ENCODE data around the gene LIG3. TPM values are rescaled to one million over a fixed set of nuclear protein-coding genes. Genes with fewer than 3 reads are reported as not detected.

LIG3 gene
- total and polyA plus RNA-seq, 2 of the 4 experiments (the other 2 are of a cell fraction) = 36.4 to 41.9 TPM

- dilution Hi-C loops (cut with HindIII; ENCODE audit: low sequenced_read_pairs, unreplicated experiment) = no loop called here
- H3K23ac ChIP-seq (ENCODE audit: low read depth, low read length) = no peak overlapping the region
- H2AFZ ChIP-seq (replicated peaks; ENCODE audit: low read length, poor library complexity) = no peak overlapping the region
- no peak overlapping the region for H4K8ac ChIP-seq (ENCODE audit: low read depth in 2 of 2, low read length in 2 of 2)
- H3K4me3 ChIP-seq (ENCODE audit: insufficient read depth, low read depth, low read length) = no peak overlapping the region
- no peaks in the 10 kb centered on the region for H3K36me3 ChIP-seq (ENCODE audit: control insufficient read depth, insufficient read depth, low read length)
- no peak overlapping the region for H3K14ac ChIP-seq (replicated peaks; ENCODE audit: low read depth, low read length)
- no peak overlapping the region for H3K18ac ChIP-seq (ENCODE audit: low read depth, low read length)
- H3K4ac ChIP-seq (ENCODE audit: low read depth, low read length) = no peak overlapping the region
- ATAC-seq (ENCODE audit: low read depth) (no peak), DNase-seq (no peak)
- H3K56ac ChIP-seq (ENCODE audit: extremely low read depth, insufficient read depth, low read length) = no peak overlapping the region
- no peak overlapping the region for H2BK15ac ChIP-seq (ENCODE audit: low read depth, low read length)
- WGBS, 2 experiments (ENCODE audit: extremely low coverage in 2 of 2, insufficient read length in 1 of 2) = no CpG with 5 or more reads among the region's 1 CpG
- ChIA-PET CTCF (interaction anchor here (0.6 kb wide), 1 partner anchor 161 kb away, joined by 3 read pairs; the partner anchor contains the start of gene RAD51D), POLR2A (ENCODE audit: unreplicated experiment) (no interaction called here)
- no peak overlapping the region for H3K9ac ChIP-seq (ENCODE audit: low read depth, low read length)
- no TSS peak for BruUV-seq (replicated peaks)
- peaks cover 2% of the 10 kb centered on the region; the same call in 1 of the 2 replicates for H3K4me1 ChIP-seq (ENCODE audit: control insufficient read depth, insufficient read depth, low read length)
- no peak overlapping the region for H2BK20ac ChIP-seq (ENCODE audit: low read depth, low read length)
- no peak overlapping the region for H2AK9ac ChIP-seq (replicated peaks; ENCODE audit: low read depth, low read length, poor library complexity)
- peaks cover 7 to 19% of the 10 kb centered on the region in 2 experiments for H3K79me1 ChIP-seq (ENCODE audit: low read depth in 1 of 2, low read length in 2 of 2)
- no peaks in the 10 kb centered on the region for H3K9me1 ChIP-seq (ENCODE audit: insufficient read depth, low read length)
- H2BK5ac ChIP-seq (ENCODE audit: low read depth, low read length, poor library complexity, severe bottlenecking) = no peak overlapping the region
- intact Hi-C loops (cut with micrococcal nuclease) = no loop called here
- H3K9me3 ChIP-seq (ENCODE audit: control insufficient read depth, insufficient read depth, low read length) = no peaks in the 10 kb centered on the region
- H4K91ac ChIP-seq (ENCODE audit: insufficient read depth, low read depth, low read length) = no peak overlapping the region
- H4K5ac ChIP-seq (ENCODE audit: low read depth, low read length) = no peak overlapping the region
- in situ Hi-C loops (cut with MboI; ENCODE audit: low sequenced_read_pairs) = no loop called here
- no peak overlapping the region for H3K27ac ChIP-seq (ENCODE audit: insufficient read depth, low read length)
- no peak overlapping the region for H3K4me2 ChIP-seq (ENCODE audit: low read depth, low read length)
- TF ChIP-seq USF2 (IDR thresholded peaks at IDR 0.05; ENCODE audit: low read depth, low read length) = no peak
- no peak for TF ChIP-seq POLR2A (IDR thresholded peaks at IDR 0.05; ENCODE audit: low read depth, low read length)
- no peak for TF ChIP-seq CEBPB (IDR thresholded peaks at IDR 0.05; ENCODE audit: low read depth, low read length)
- no peak for TF ChIP-seq MAZ (IDR thresholded peaks at IDR 0.05; ENCODE audit: borderline replicate concordance, low read depth, low read length)
- TF ChIP-seq ELK1 (IDR thresholded peaks at IDR 0.05; ENCODE audit: borderline replicate concordance, low read depth, low read length) = no peak
- no peak for TF ChIP-seq RFX5 (IDR thresholded peaks at IDR 0.05; ENCODE audit: low read depth, low read length)
- no peak for TF ChIP-seq CHD1 (IDR thresholded peaks at IDR 0.05; ENCODE audit: low read depth, low read length)
- no peak for TF ChIP-seq SMC3 (IDR thresholded peaks at IDR 0.05; ENCODE audit: low read depth, low read length)
- H2BK120ac ChIP-seq (ENCODE audit: low read depth, low read length) = no peak overlapping the region
- no peaks in the 10 kb centered on the region for H3K27me3 ChIP-seq (ENCODE audit: control insufficient read depth, insufficient read depth, low read length)
- no peak overlapping the region for H2AK5ac ChIP-seq (ENCODE audit: low read depth, low read length)
- H4K20me1 ChIP-seq (ENCODE audit: insufficient read depth, low read length) = no peaks in the 10 kb centered on the region
These were observed 21.9 kb upstream of the LIG3 start for GRCh38 chr17:34958438-34958837.
